OCI-LY1 (cell line): ENCODE data around the gene OR5AK2.

Source experiments
- CTCF ChIP-seq: fragments of 200-600 bp; sonication (generic), shearing (Covaris generic); IDR thresholded peaks from 2 replicates; pipeline ENCODE4 v1.5.1; 2017; ENCODE audit warnings: mild to moderate bottlenecking, antibody characterized with exemption, low read length, moderate library complexity, mixed read lengths
- EZH2 ChIP-seq: fragments of 200-600 bp; sonication (generic), shearing (Covaris generic); IDR thresholded peaks from 2 replicates; pipeline ENCODE4 v1.8.0; 2017; ENCODE audit warnings: borderline replicate concordance, mixed run types, mild to moderate bottlenecking, antibody characterized with exemption, low read length, moderate library complexity, mixed read lengths

- TF ChIP-seq CTCF (no peak), EZH2 (no peak)
Measured at GRCh38 chr11:57008373-57008772, 19.7 kb downstream of the OR5AK2 start.
